Immature natural killer cell (primary cell): Measurements from ENCODE around the gene LRRC75A. TPM values are rescaled to one million over a fixed set of nuclear protein-coding genes. Genes with fewer than 3 reads are reported as not detected.

Experiments
- DNase-seq, 3 donors: peaks; one replicate each; pipeline ENCODE4 v3.0.0; 2022; ENCODE audit warnings: mixed read lengths in 1 of 3
- H3K27ac Mint-ChIP-seq, 6 donors: one replicate each; pipeline ENCODE4 v1.8.0; 2020; ENCODE audit warnings: mixed read lengths in 6 of 6, mild to moderate bottlenecking in 5 of 6, inconsistent platforms in 4 of 6, moderate library complexity in 3 of 6
- H3K27me3 Mint-ChIP-seq, 3 donors: one replicate each; pipeline ENCODE4 v1.8.0; 2020 to 2021; ENCODE audit warnings: low read depth in 3 of 3, mild to moderate bottlenecking in 3 of 3, mixed read lengths in 3 of 3, moderate library complexity in 3 of 3, inconsistent platforms in 1 of 3
- H3K36me3 Mint-ChIP-seq, 3 donors: one replicate each; pipeline ENCODE4 v1.8.0; 2020; ENCODE audit warnings: mixed read lengths in 3 of 3, inconsistent platforms in 2 of 3, mild to moderate bottlenecking in 2 of 3
- H3K4me1 Mint-ChIP-seq, 2 donors: one replicate each; pipeline ENCODE4 v1.8.0; 2020; ENCODE audit warnings: inconsistent platforms in 2 of 2, mild to moderate bottlenecking in 2 of 2, mixed read lengths in 2 of 2, moderate library complexity in 1 of 2
- H3K4me3 Mint-ChIP-seq, 5 donors: one replicate each; pipeline ENCODE4 v1.8.0; 2020; ENCODE audit warnings: mild to moderate bottlenecking in 5 of 5, mixed read lengths in 5 of 5, inconsistent platforms in 3 of 5, moderate library complexity in 3 of 5
- H3K9me3 Mint-ChIP-seq, 6 donors: one replicate each; pipeline ENCODE4 v1.8.0; 2020; ENCODE audit warnings: mild to moderate bottlenecking in 6 of 6, mixed read lengths in 6 of 6, inconsistent platforms in 4 of 6, moderate library complexity in 3 of 6
- polyA plus RNA-seq, 3 donors: library from polyadenylated mRNA; unstranded; fragments of 300-500 nt; fragmentation: Illumina TruSeq; gene quantifications; one replicate each; pipeline ENCODE4 v1.2.3, GENCODE V29; 2021

The LRRC75A gene
- polyA plus RNA-seq, 3 donors from 2014 or later = 0.93 to 2.1 (median 1.3) TPM

- peaks cover 49 to 58% of the 10 kb centered on the region in 2 donors for H3K4me1 Mint-ChIP-seq
- no peaks in the 10 kb centered on the region for H3K9me3 Mint-ChIP-seq
Observed at GRCh38 chr17:16437083-16437482, 54.9 kb downstream of the LRRC75A start.

GRCh38 chr17:16435925-16436886 is 55.8 kb downstream of the LRRC75A start:
- Mint-ChIP-seq H3K4me1 (peaks cover 46 to 50% of the 10 kb centered on the region in 2 donors), H3K27ac (peak overlapping the region; percentile 59 to 88 (median 76)), H3K36me3 (peaks cover 0 to 3% (median 3%) of the 10 kb centered on the region in 3 donors), H3K27me3 (peaks cover 6 to 14% (median 7%) of the 10 kb centered on the region in 3 donors), H3K9me3 (no peaks in the 10 kb centered on the region), H3K4me3 (no peak overlapping the region)
- no peak for DNase-seq

More at GRCh38 chr17:16437083-16437482, 54.9 kb downstream of the LRRC75A start:
- DNase-seq = no peak
- Mint-ChIP-seq H3K27me3 (peaks cover 6 to 14% (median 7%) of the 10 kb centered on the region in 3 donors), H3K36me3 (peaks cover 2 to 6% (median 3%) of the 10 kb centered on the region in 3 donors), H3K27ac (peak overlapping the region; percentile 10 to 80 (median 46)), H3K4me3 (peak overlapping the region in 1 of 5 donors; percentile 47)

GRCh38 chr17:16434662-16435061 is 57.3 kb downstream of the LRRC75A start:
- Mint-ChIP-seq H3K4me3 (no peak overlapping the region), H3K27me3 (peaks cover 6 to 12% (median 7%) of the 10 kb centered on the region in 3 donors), H3K4me1 (peaks cover 33 to 35% of the 10 kb centered on the region in 2 donors), H3K27ac (peak overlapping the region in 3 of 6 donors; percentile 23 to 77 (median 59)), H3K9me3 (no peaks in the 10 kb centered on the region), H3K36me3 (peaks cover 0 to 4% (median 0%) of the 10 kb centered on the region in 3 donors)
- DNase-seq = no peak

GRCh38 chr17:16433514-16433913 is 58.5 kb downstream of the LRRC75A start:
- peaks cover 24% of the 10 kb centered on the region in 2 donors for H3K4me1 Mint-ChIP-seq
- H3K9me3 Mint-ChIP-seq = no peaks in the 10 kb centered on the region
- no peak for DNase-seq
- H3K27ac Mint-ChIP-seq = no peak overlapping the region
- H3K4me3 Mint-ChIP-seq = no peak overlapping the region
- peaks cover 2 to 3% (median 2%) of the 10 kb centered on the region in 3 donors for H3K27me3 Mint-ChIP-seq
- peaks cover 0 to 8% (median 3%) of the 10 kb centered on the region in 3 donors for H3K36me3 Mint-ChIP-seq

DNA sequence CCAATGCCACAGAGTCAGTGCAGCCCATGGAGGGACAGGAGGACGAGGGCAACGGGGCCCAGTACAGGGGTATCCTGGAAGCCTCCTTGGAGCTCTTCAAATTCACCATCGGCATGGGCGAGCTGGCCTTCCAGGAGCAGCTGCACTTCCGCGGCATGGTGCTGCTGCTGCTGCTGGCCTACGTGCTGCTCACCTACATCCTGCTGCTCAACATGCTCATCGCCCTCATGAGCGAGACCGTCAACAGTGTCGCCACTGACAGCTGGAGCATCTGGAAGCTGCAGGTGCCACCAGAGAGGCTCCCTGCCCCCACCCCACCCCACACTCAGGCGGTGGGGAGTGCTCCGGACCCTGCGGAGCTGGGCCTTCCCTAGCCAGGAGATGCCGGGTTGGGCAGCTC is 60.0 kb downstream of the LRRC75A start:
- no peak for DNase-seq

DNA sequence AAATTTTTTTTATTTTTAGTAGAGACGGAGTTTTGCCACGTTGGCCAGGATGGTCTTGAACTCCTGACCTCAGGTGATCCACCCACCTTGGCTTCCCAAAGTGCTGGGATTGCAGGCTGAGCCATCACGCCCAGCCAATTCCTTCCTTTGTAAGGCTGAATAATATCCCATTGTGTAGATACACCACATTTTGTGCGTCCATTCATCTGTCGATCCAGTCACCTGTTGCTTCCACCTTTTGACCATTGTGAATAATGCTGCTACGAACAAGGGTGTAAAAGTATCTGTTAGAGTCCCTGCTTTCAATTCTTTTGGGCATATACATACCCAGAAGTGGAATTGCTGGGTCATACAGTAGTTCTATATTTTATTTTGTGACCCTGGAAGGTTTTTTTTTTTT is 61.3 kb downstream of the LRRC75A start:
- no peaks in the 10 kb centered on the region for H3K27me3 Mint-ChIP-seq
- H3K27ac Mint-ChIP-seq = peak overlapping the region in 1 of 6 donors; percentile 39
- no peak for DNase-seq
- peaks cover 2 to 18% (median 3%) of the 10 kb centered on the region in 3 donors for H3K36me3 Mint-ChIP-seq
- H3K4me3 Mint-ChIP-seq = no peak overlapping the region
- H3K4me1 Mint-ChIP-seq = peaks cover 8 to 10% of the 10 kb centered on the region in 2 donors
- H3K9me3 Mint-ChIP-seq = no peaks in the 10 kb centered on the region

More for the DNA sequence above, 60.0 kb downstream of the LRRC75A start:
- Mint-ChIP-seq H3K4me1 (peaks cover 15 to 17% of the 10 kb centered on the region in 2 donors), H3K4me3 (no peak overlapping the region), H3K27ac (peak overlapping the region in 1 of 6 donors; percentile 86), H3K9me3 (no peaks in the 10 kb centered on the region), H3K27me3 (peaks cover 0 to 2% (median 0%) of the 10 kb centered on the region in 3 donors), H3K36me3 (peaks cover 0 to 9% (median 3%) of the 10 kb centered on the region in 3 donors)

DNA sequence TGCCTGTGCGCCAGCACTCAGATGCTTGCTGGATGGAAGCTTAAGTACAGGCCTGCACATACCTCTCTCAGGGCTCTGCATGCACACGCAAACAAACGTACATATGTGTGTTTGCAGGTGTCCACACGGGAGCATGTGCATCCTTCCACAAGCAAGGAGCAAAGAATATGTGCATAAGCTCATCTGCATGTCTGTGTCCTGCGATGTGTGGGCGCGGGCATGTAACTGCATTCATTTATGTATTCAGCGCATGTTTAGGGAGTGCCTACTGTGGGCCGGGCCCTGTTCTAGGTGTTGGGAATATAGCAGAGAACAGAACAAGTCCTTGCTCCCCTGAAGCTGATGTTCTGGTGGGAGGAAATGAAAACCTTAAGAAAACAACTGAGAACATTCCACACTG is 62.9 kb downstream of the LRRC75A start:
- no peaks in the 10 kb centered on the region for H3K27me3 Mint-ChIP-seq

DNA sequence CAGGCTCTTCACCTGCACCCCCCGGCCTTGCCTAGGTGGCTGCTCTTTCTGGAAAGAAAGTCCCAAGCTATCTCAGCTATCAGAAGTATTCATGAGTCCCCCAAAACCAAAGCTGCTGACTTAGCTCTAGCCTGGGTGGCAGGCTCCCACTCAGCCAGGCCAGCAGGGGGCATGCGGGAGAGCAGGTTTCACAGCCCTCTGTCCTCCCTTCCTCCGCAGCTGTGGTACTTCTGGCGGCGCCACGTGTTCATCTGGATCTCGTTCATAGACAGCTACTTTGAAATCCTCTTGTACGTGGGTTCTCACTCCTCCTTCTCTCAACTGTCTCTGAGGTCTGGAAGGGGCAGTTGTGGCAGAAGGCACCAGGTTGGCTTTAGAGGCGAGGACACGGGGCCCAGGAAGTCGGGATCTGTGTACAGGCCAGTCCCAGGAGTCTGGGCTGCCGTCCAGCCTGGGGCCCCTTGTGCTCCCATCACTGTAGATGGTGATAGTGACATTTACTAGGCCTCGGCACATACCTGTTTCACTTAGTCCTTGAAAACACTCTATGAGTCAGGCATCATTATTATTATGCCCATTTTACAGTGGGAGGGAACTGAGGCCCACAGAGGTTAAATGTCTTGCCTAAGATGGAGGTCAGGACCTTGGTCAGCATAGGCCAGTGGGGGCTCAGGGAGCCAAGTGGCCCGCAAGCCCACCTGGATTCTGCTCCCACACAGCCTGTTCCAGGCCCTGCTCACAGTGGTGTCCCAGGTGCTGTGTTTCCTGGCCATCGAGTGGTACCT is 63.7 kb downstream of the LRRC75A start:
- Mint-ChIP-seq H3K4me3 (no peak overlapping the region), H3K4me1 (peaks cover 5 to 6% of the 10 kb centered on the region in 2 donors), H3K9me3 (no peaks in the 10 kb centered on the region), H3K27ac (no peak overlapping the region), H3K36me3 (peaks cover 3 to 20% (median 4%) of the 10 kb centered on the region in 3 donors), H3K27me3 (no peaks in the 10 kb centered on the region)
- DNase-seq = no peak

More for the DNA sequence above, 62.9 kb downstream of the LRRC75A start:
- no peak overlapping the region for H3K4me3 Mint-ChIP-seq
- peaks cover 3 to 20% (median 4%) of the 10 kb centered on the region in 3 donors for H3K36me3 Mint-ChIP-seq
- H3K27ac Mint-ChIP-seq = peak overlapping the region in 4 of 6 donors; percentile 9 to 63 (median 58)
- DNase-seq = no peak
- H3K9me3 Mint-ChIP-seq = no peaks in the 10 kb centered on the region
- peaks cover 4 to 6% of the 10 kb centered on the region in 2 donors for H3K4me1 Mint-ChIP-seq

- H3K4me1 Mint-ChIP-seq = peaks cover 6 to 8% of the 10 kb centered on the region in 2 donors
- H3K4me3 Mint-ChIP-seq = no peak overlapping the region
- no peak for DNase-seq
- peaks cover 3 to 20% (median 4%) of the 10 kb centered on the region in 3 donors for H3K36me3 Mint-ChIP-seq
- H3K27me3 Mint-ChIP-seq = no peaks in the 10 kb centered on the region
- H3K27ac Mint-ChIP-seq = peak overlapping the region in 1 of 6 donors; percentile 49
- H3K9me3 Mint-ChIP-seq = no peaks in the 10 kb centered on the region
Observed at GRCh38 chr17:16427020-16427419, 65.0 kb downstream of the LRRC75A start.

DNA sequence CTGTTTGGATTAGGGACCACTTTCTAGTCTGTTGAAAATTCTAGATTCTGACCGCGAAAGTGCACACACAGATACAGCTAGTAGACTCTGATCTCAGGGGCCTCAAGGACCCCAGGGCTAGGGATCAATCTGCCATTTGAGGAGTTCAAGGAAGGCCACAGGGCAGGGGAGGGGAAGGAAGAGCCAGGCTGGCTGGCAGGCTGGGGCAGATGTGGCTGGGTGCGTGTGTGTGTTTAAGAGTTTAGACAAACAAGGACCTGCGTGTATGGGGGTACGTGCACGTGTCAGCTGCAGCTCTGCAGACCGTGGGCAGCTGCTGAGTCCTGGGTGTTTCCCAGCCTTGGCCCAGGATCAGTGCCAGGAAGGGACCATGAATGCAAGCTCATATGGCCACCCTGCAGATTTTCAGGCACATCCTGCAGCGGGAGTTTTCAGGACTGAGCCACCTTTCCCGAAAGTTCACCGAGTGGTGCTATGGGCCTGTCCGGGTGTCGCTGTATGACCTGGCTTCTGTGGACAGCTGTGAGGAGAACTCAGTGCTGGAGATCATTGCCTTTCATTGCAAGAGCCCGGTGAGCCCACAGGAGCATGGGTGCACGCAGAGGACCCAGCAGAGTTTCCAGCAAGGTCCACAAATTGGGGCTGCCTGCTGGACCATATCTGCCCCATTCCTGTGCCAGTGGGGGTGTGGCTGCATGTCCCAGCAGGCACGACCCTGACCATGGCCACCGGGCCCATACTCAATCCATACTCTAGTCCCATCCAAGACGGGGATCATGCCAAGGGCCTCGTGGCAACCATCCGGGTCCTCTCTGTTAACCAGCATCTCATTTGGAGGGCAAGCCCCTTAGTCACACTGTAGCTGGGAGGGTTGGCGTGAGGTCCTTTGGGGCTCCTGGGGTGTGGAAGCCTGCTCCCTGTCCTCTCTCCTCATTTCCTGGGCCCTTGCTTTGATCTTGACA is 66.0 kb downstream of the LRRC75A start:
- H3K9me3 Mint-ChIP-seq = no peaks in the 10 kb centered on the region
- no peaks in the 10 kb centered on the region for H3K27me3 Mint-ChIP-seq
- H3K27ac Mint-ChIP-seq = peak overlapping the region in 1 of 6 donors; percentile 25
- H3K4me1 Mint-ChIP-seq = peaks cover 7 to 9% of the 10 kb centered on the region in 2 donors
- H3K36me3 Mint-ChIP-seq = peaks cover 3 to 25% (median 4%) of the 10 kb centered on the region in 3 donors
- no peak for DNase-seq
- no peak overlapping the region for H3K4me3 Mint-ChIP-seq

GRCh38 chr17:16425202-16425601 is 66.8 kb downstream of the LRRC75A start:
- Mint-ChIP-seq H3K27me3 (no peaks in the 10 kb centered on the region), H3K9me3 (no peaks in the 10 kb centered on the region), H3K4me3 (no peak overlapping the region), H3K36me3 (peaks cover 3 to 29% (median 4%) of the 10 kb centered on the region in 3 donors), H3K27ac (no peak overlapping the region), H3K4me1 (peaks cover 15 to 16% of the 10 kb centered on the region in 2 donors)
- DNase-seq = no peak

DNA sequence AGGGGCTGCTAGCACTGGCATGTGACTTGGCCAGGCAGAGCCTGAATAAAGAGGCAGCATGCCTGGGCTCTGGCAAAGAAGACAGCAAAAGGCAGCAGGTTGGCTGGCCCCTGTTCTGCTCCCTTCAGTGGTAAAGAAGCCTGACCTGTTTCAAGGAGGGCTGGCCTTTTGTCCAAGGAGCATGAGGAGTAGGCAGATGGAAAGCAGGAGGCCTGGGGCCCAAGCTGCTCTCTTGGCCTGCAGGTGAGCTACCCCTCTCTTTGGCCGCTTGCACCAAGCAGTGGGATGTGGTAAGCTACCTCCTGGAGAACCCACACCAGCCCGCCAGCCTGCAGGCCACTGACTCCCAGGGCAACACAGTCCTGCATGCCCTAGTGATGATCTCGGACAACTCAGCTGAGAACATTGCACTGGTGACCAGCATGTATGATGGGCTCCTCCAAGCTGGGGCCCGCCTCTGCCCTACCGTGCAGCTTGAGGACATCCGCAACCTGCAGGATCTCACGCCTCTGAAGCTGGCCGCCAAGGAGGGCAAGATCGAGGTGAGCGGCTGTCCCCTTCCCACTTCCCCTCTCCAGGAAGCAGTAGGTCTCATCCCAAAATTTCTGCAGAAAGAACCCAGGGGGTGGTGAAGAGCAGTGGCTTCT is 68.6 kb downstream of the LRRC75A start:
- no peak overlapping the region for H3K4me3 Mint-ChIP-seq
- DNase-seq = no peak
- H3K27me3 Mint-ChIP-seq = peaks cover 0 to 2% (median 0%) of the 10 kb centered on the region in 3 donors
- peaks cover 8 to 33% (median 13%) of the 10 kb centered on the region in 3 donors for H3K36me3 Mint-ChIP-seq
- no peaks in the 10 kb centered on the region for H3K9me3 Mint-ChIP-seq
- peaks cover 33 to 34% of the 10 kb centered on the region in 2 donors for H3K4me1 Mint-ChIP-seq
- H3K27ac Mint-ChIP-seq = no peak overlapping the region
